ENCODE data around the gene DAB2IP. TPM values are rescaled to one million over a fixed set of nuclear protein-coding genes. Genes with fewer than 3 reads are reported as not detected.

The DAB2IP gene
- polyA plus RNA-seq, 1 donor from 2014 or later, result 17.3 TPM

DNA sequence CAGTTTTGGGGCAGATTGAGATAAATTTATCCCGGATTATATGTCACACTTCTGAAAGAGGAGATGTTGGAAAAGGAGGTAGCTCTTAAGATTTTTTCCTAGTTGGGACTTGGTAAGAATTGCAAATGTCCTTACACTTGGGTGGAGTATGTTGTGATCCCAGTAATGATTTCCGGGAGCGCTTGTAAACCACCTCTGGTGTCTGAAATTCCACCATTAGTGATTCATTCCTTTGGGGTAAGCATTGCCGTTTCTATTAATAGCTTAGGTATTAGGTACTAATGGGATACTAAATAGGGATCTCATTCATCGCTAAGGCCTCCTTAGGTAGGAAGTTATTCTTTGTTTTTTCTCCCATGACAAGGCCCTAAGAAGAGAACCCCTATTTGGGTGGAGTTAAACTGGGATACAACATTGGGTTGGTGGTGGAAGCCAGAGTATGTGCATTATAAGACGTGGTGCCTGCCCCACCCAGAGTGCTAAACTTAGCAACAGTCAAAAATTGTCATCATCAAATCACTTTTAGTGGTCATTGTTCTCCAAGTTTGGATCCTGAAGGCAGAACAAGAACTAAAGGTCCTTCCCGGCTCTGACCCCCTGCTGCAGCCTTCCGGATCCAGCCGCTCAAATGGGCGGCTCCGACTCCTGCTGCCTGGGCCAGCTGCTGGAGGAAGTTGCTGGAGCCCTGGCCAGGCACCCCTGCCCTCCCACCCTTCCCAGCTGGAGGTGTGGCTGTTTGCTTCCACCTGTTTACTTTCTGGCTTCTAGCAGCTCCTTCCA, 31.7 kb upstream of the DAB2IP start:
- H3K79me2 ChIP-seq (replicated peaks; ENCODE audit: insufficient read depth, low read length), result no peaks in the 10 kb centered on the region
- no peak overlapping the region for H2AFZ ChIP-seq (ENCODE audit: low read depth, low read length)
- H3K27me3 ChIP-seq (ENCODE audit: insufficient read depth, low read depth, low read length), result no peaks in the 10 kb centered on the region
- H3K36me3 ChIP-seq (ENCODE audit: insufficient read depth, low read length), result no peaks in the 10 kb centered on the region
- H4K20me1 ChIP-seq (ENCODE audit: insufficient read depth), result no peaks in the 10 kb centered on the region
- H3K9ac ChIP-seq (ENCODE audit: low read length), result no peak overlapping the region
- H3K27ac ChIP-seq (ENCODE audit: low read length), result no peak overlapping the region
- TF ChIP-seq, protein P1, sequence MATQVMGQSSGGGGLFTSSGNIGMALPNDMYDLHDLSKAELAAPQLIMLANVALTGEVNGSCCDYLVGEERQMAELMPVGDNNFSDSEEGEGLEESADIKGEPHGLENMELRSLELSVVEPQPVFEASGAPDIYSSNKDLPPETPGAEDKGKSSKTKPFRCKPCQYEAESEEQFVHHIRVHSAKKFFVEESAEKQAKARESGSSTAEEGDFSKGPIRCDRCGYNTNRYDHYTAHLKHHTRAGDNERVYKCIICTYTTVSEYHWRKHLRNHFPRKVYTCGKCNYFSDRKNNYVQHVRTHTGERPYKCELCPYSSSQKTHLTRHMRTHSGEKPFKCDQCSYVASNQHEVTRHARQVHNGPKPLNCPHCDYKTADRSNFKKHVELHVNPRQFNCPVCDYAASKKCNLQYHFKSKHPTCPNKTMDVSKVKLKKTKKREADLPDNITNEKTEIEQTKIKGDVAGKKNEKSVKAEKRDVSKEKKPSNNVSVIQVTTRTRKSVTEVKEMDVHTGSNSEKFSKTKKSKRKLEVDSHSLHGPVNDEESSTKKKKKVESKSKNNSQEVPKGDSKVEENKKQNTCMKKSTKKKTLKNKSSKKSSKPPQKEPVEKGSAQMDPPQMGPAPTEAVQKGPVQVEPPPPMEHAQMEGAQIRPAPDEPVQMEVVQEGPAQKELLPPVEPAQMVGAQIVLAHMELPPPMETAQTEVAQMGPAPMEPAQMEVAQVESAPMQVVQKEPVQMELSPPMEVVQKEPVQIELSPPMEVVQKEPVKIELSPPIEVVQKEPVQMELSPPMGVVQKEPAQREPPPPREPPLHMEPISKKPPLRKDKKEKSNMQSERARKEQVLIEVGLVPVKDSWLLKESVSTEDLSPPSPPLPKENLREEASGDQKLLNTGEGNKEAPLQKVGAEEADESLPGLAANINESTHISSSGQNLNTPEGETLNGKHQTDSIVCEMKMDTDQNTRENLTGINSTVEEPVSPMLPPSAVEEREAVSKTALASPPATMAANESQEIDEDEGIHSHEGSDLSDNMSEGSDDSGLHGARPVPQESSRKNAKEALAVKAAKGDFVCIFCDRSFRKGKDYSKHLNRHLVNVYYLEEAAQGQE (IDR thresholded peaks at IDR 0.05; ENCODE audit: borderline replicate concordance), result no peak
- TF ChIP-seq TAF1 (IDR thresholded peaks at IDR 0.05; ENCODE audit: low read depth), result no peak
- H3K9me2 ChIP-seq (ENCODE audit: insufficient read depth, low read length), result no peaks in the 10 kb centered on the region
- H3F3A ChIP-seq (ENCODE audit: insufficient read depth, low read length, poor library complexity, severe bottlenecking), result no peaks in the 10 kb centered on the region
- H3K4me3 ChIP-seq (ENCODE audit: low read length), result no peak overlapping the region
- no peaks in the 10 kb centered on the region for H3K9me3 ChIP-seq (ENCODE audit: low read length)
- H3K4me2 ChIP-seq (ENCODE audit: low read length), result no peak overlapping the region

DNA sequence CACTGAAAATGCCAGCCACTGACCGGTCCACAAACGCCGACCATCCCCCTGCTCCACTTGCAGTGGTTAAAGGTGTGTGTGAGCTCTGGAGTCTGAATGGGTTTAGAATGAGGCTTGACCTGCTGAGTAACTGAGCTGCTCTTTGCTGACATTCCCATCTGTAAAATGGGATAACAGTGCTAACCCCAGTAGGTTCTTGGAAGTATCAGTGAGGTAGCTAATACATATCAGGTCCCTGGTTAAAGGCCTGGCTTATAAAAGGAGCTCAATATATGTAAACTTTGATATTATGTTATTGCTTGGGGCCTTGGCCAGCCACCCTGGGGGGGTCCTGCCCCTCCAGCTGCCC, 31.1 kb upstream of the DAB2IP start:
- Histone ChIP-seq H3F3A (ENCODE audit: insufficient read depth, low read length, poor library complexity, severe bottlenecking) (no peaks in the 10 kb centered on the region), H4K20me1 (ENCODE audit: insufficient read depth) (no peaks in the 10 kb centered on the region), H3K4me3 (ENCODE audit: low read length) (no peak overlapping the region), H2AFZ (ENCODE audit: low read depth, low read length) (no peak overlapping the region), H3K27me3 (ENCODE audit: insufficient read depth, low read depth, low read length) (no peaks in the 10 kb centered on the region), H3K36me3 (ENCODE audit: insufficient read depth, low read length) (no peaks in the 10 kb centered on the region), H3K4me2 (ENCODE audit: low read length) (no peak overlapping the region), H3K9ac (ENCODE audit: low read length) (no peak overlapping the region), H3K9me3 (ENCODE audit: low read length) (no peaks in the 10 kb centered on the region), H3K27ac (ENCODE audit: low read length) (no peak overlapping the region), H3K9me2 (ENCODE audit: insufficient read depth, low read length) (no peaks in the 10 kb centered on the region), H3K79me2 (replicated peaks; ENCODE audit: insufficient read depth, low read length) (no peaks in the 10 kb centered on the region)
- TF ChIP-seq MXI1 (conservative IDR thresholded peaks at IDR 0.05; ENCODE audit: poor library complexity, severe bottlenecking) (no peak), EP300 (conservative IDR thresholded peaks at IDR 0.05; ENCODE audit: poor library complexity, severe bottlenecking) (no peak), TAF1 (IDR thresholded peaks at IDR 0.05; ENCODE audit: low read depth) (no peak), POLR2AphosphoS5 (IDR thresholded peaks at IDR 0.05) (no peak), SMC3 (conservative IDR thresholded peaks at IDR 0.05; ENCODE audit: poor library complexity) (no peak), RAD21 (conservative IDR thresholded peaks at IDR 0.05) (no peak), EZH2 (IDR thresholded peaks at IDR 0.05; ENCODE audit: borderline replicate concordance, insufficient read depth, low read length, poor library complexity, severe bottlenecking) (no peak)
- TF ChIP-seq, protein P2, sequence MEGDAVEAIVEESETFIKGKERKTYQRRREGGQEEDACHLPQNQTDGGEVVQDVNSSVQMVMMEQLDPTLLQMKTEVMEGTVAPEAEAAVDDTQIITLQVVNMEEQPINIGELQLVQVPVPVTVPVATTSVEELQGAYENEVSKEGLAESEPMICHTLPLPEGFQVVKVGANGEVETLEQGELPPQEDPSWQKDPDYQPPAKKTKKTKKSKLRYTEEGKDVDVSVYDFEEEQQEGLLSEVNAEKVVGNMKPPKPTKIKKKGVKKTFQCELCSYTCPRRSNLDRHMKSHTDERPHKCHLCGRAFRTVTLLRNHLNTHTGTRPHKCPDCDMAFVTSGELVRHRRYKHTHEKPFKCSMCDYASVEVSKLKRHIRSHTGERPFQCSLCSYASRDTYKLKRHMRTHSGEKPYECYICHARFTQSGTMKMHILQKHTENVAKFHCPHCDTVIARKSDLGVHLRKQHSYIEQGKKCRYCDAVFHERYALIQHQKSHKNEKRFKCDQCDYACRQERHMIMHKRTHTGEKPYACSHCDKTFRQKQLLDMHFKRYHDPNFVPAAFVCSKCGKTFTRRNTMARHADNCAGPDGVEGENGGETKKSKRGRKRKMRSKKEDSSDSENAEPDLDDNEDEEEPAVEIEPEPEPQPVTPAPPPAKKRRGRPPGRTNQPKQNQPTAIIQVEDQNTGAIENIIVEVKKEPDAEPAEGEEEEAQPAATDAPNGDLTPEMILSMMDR (IDR thresholded peaks at IDR 0.05; ENCODE audit: poor library complexity, severe bottlenecking), result no peak
- TF ChIP-seq, protein P1 (IDR thresholded peaks at IDR 0.05; ENCODE audit: borderline replicate concordance), result no peak

All from neural cell (in vitro differentiated cells).